HepG2 (cell line): ENCODE results near the gene MRPS5. TPM values are rescaled to one million over a fixed set of nuclear protein-coding genes. Genes with fewer than 3 reads are reported as not detected.

ENCODE experiments used
- CBX5 ChIP-seq: sonication (generic); formaldehyde crosslinking; IDR thresholded peaks from 2 replicates; pipeline ENCODE4 v1.4.0; 2020; ENCODE audit warnings: missing genetic modification reagents, borderline replicate concordance
- CREBL2 ChIP-seq: sonication (generic); formaldehyde crosslinking; IDR thresholded peaks from 2 replicates; pipeline ENCODE4 v1.8.1; 2023; ENCODE audit warnings: missing genetic modification reagents, mild to moderate bottlenecking, borderline replicate concordance
- GATA4 ChIP-seq: sonication (generic); IDR thresholded peaks from 2 replicates; pipeline ENCODE4 v1.6.1; 2016; ENCODE audit warnings: antibody characterized with exemption, low read depth, borderline replicate concordance
- HHEX ChIP-seq: IDR thresholded peaks from 2 replicates; pipeline ENCODE4 v1.6.1; 2016; ENCODE audit warnings: control low read depth
- MBD4 ChIP-seq: IDR thresholded peaks from 2 replicates; pipeline ENCODE4 v1.6.1; 2012; ENCODE audit warnings: low read length, inconsistent platforms, borderline replicate concordance
- MED13 ChIP-seq: sonication (generic); formaldehyde crosslinking; IDR thresholded peaks from 2 replicates; pipeline ENCODE4 v1.5.0; 2020; ENCODE audit warnings: missing genetic modification reagents
- NBN ChIP-seq: fragments of 450-650 bp; conservative IDR thresholded peaks from 2 replicates; pipeline ENCODE4 v1.6.1; 2017
- NFE2 ChIP-seq: sonication (generic); formaldehyde crosslinking; IDR thresholded peaks from 2 replicates; pipeline ENCODE4 v1.4.0; 2020; ENCODE audit warnings: missing genetic modification reagents
- PRDM15 ChIP-seq: sonication (generic); formaldehyde crosslinking; IDR thresholded peaks from 2 replicates; pipeline ENCODE4 v1.4.0; 2020; ENCODE audit warnings: missing genetic modification reagents
- RCOR2 ChIP-seq: IDR thresholded peaks from 2 replicates; pipeline ENCODE4 v1.6.1; 2016; ENCODE audit warnings: missing biosample characterization, missing genetic modification reagents
- SCMH1 ChIP-seq: sonication (generic); formaldehyde crosslinking; IDR thresholded peaks from 2 replicates; pipeline ENCODE4 v1.9.0; 2021; ENCODE audit warnings: missing genetic modification reagents, mild to moderate bottlenecking, borderline replicate concordance
- SIN3B ChIP-seq: fragments of 150-350 bp; IDR thresholded peaks from 2 replicates; pipeline ENCODE4 v1.6.1; 2014; ENCODE audit warnings: low read length
- SNRNP70 ChIP-seq: fragments of 200-400 bp; formaldehyde crosslinking; IDR thresholded peaks from 2 replicates; pipeline ENCODE4 v1.6.1; 2017; ENCODE audit warnings: mild to moderate bottlenecking, low read depth, low read length, moderate library complexity
- TEAD2 ChIP-seq: sonication (generic); formaldehyde crosslinking; IDR thresholded peaks from 2 replicates; pipeline ENCODE4 v1.9.0; 2021; ENCODE audit warnings: missing genetic modification reagents
- TEF ChIP-seq: sonication (generic); formaldehyde crosslinking; IDR thresholded peaks from 2 replicates; pipeline ENCODE4 v1.5.0; 2020; ENCODE audit warnings: missing genetic modification reagents
- ZBTB8A ChIP-seq: sonication (generic); formaldehyde crosslinking; IDR thresholded peaks from 2 replicates; pipeline ENCODE4 v1.4.0; 2020; ENCODE audit warnings: mild to moderate bottlenecking, low read depth, missing genetic modification reagents, borderline replicate concordance
- ZMYM3 ChIP-seq: sonication (generic); formaldehyde crosslinking; IDR thresholded peaks from 2 replicates; pipeline ENCODE4 v1.5.1; 2020; ENCODE audit warnings: mild to moderate bottlenecking, missing genetic modification reagents
- ZNF30 ChIP-seq: sonication (generic); formaldehyde crosslinking; IDR thresholded peaks from 2 replicates; pipeline ENCODE4 v1.5.0; 2020; ENCODE audit warnings: mild to moderate bottlenecking, missing genetic modification reagents
- ZNF574 ChIP-seq: sonication (generic); formaldehyde crosslinking; IDR thresholded peaks from 2 replicates; pipeline ENCODE4 v1.4.0; 2020; ENCODE audit warnings: missing genetic modification reagents
- ZNF576 ChIP-seq: sonication (generic); formaldehyde crosslinking; IDR thresholded peaks from 2 replicates; pipeline ENCODE4 v1.4.0; 2020; ENCODE audit warnings: mild to moderate bottlenecking, missing genetic modification reagents
- ZNF670 ChIP-seq: sonication (generic); formaldehyde crosslinking; IDR thresholded peaks from 2 replicates; pipeline ENCODE4 v1.8.0; 2022; ENCODE audit warnings: mild to moderate bottlenecking, missing genetic modification reagents, borderline replicate concordance
- ZNF740 ChIP-seq: sonication (generic); formaldehyde crosslinking; IDR thresholded peaks from 2 replicates; pipeline ENCODE4 v1.4.0; 2020; ENCODE audit warnings: missing genetic modification reagents
- ZNF749 ChIP-seq: sonication (generic); formaldehyde crosslinking; IDR thresholded peaks from 2 replicates; pipeline ENCODE4 v1.8.0; 2022; ENCODE audit warnings: mild to moderate bottlenecking, missing genetic modification reagents, moderate library complexity, borderline replicate concordance
- polyA plus RNA-seq, 8 experiments: library from polyadenylated mRNA; depleted of rRNA in 3 of 8; stranded (reverse) in 7 of 8; unstranded in 1 of 8; fragments of >200 nt; fragmentation: Illumina TruSeq in 4 of 8; extraction: Trizol in 4 of 8; gene quantifications; 2 replicates each; pipeline versions ENCODE4 v1.2.1 to v1.2.3, GENCODE V29; 2011 to 2016; ENCODE audit warnings: low read depth in 4 of 8, missing spikeins in 1 of 8, mixed read lengths in 1 of 8; ENCODE audit not compliant: insufficient read depth in 1 of 8
- total RNA-seq, 5 experiments: library from RNA; depleted of rRNA; stranded (reverse); fragments of >200 nt; fragmentation: Illumina TruSeq; extraction: Trizol; gene quantifications; 2 replicates each; pipeline ENCODE4 v1.2.3, GENCODE V29; 2016; ENCODE audit warnings: low read depth in 1 of 5

MRPS5 gene
- total and polyA plus RNA-seq, 2 of the 13 experiments (the other 11 are each of a cell fraction or from before 2014, with no cell fraction given) = 98.8 to 134 TPM

GRCh38 chr2:95158891-95159619 lies 37.4 kb upstream of the MRPS5 start (continued):
- no peak for TF ChIP-seq ZNF740 (CRISPR knock-in tag)
- no peak for TF ChIP-seq MBD4
- no peak for TF ChIP-seq ZBTB8A (CRISPR knock-in tag)
- no peak for TF ChIP-seq TEF (CRISPR knock-in tag)
- TF ChIP-seq RCOR2 (CRISPR knock-in tag) = no peak
- no peak for TF ChIP-seq PRDM15 (CRISPR knock-in tag)
- TF ChIP-seq ZNF670 (CRISPR knock-in tag) = no peak
- 0 out of 2 replicates have a peak, but pooled peaks have one; percentile 12 for TF ChIP-seq CBX5 (CRISPR knock-in tag)
- no peak for TF ChIP-seq ZNF30 (CRISPR knock-in tag)
- no peak for TF ChIP-seq SCMH1
- TF ChIP-seq MED13 (CRISPR knock-in tag) = no peak; the same call in 1 of the 2 replicates
- no peak for TF ChIP-seq ZNF576 (CRISPR knock-in tag)
- TF ChIP-seq NFE2 (CRISPR knock-in tag) = no peak
- TF ChIP-seq CREBL2 (CRISPR knock-in tag) = no peak
- no peak for TF ChIP-seq NBN
- TF ChIP-seq HHEX (CRISPR knock-in tag) = no peak
- no peak for TF ChIP-seq ZNF574 (CRISPR knock-in tag)
- TF ChIP-seq SNRNP70 = no peak
- TF ChIP-seq ZMYM3 (CRISPR knock-in tag) = no peak
- no peak for TF ChIP-seq SIN3B
- TF ChIP-seq ZNF749 (CRISPR knock-in tag) = peak; percentile 37; the same call in 1 of the 2 replicates
- TF ChIP-seq TEAD2 (CRISPR knock-in tag) = no peak
- TF ChIP-seq GATA4 = no peak
